Coronary artery (tissue), 2 donors: ENCODE measurements around the gene MAP3K5.

Experiments used
- DNase-seq: peaks from one replicate; pipeline ENCODE4 v3.0.0-alpha.2; 2017; ENCODE audit warnings: low spot score
- H3K27ac ChIP-seq, 2 donors: fragments of 200-600 bp; sonication (generic); one replicate each; pipeline ENCODE4 v1.5.1; 2016 to 2019
- H3K4me3 ChIP-seq: fragments of 200-600 bp; sonication (generic); 2 replicates; pipeline ENCODE4 v1.5.1; 2016; ENCODE audit warnings: mild to moderate bottlenecking, moderate library complexity
- CTCF ChIP-seq: fragments of 200-600 bp; sonication (generic); IDR thresholded peaks from one replicate; pipeline ENCODE4 v1.5.1; 2019; ENCODE audit warnings: antibody characterized with exemption

The MAP3K5 gene

GRCh38 chr6:136685540-136686108 lies 106.7 kb downstream of the MAP3K5 start:
- TF ChIP-seq CTCF = no peak
- peak overlapping the region; percentile 20 to 33 for H3K27ac ChIP-seq
- no peak for DNase-seq
- H3K4me3 ChIP-seq = no peak overlapping the region

- H3K27ac ChIP-seq = peak overlapping the region in 1 of 2 donors; percentile 33
- TF ChIP-seq CTCF = no peak
- H3K4me3 ChIP-seq = no peak overlapping the region
- no peak for DNase-seq
Observed at GRCh38 chr6:136684466-136684865, 107.8 kb downstream of the MAP3K5 start.

GRCh38 chr6:136683209-136683941 lies 108.9 kb downstream of the MAP3K5 start:
- no peak overlapping the region for H3K4me3 ChIP-seq
- no peak for TF ChIP-seq CTCF
- H3K27ac ChIP-seq = peak overlapping the region in 1 of 2 donors; percentile 35
- no peak for DNase-seq

GRCh38 chr6:136682292-136682691 lies 110.0 kb downstream of the MAP3K5 start:
- no peak for DNase-seq
- Histone ChIP-seq H3K4me3 (no peak overlapping the region), H3K27ac (peak overlapping the region; percentile 21 to 34)
- TF ChIP-seq CTCF = no peak

GRCh38 chr6:136677822-136678221 lies 114.5 kb downstream of the MAP3K5 start:
- DNase-seq = no peak
- TF ChIP-seq CTCF = no peak
- Histone ChIP-seq H3K27ac (no peak overlapping the region), H3K4me3 (no peak overlapping the region)

DNA sequence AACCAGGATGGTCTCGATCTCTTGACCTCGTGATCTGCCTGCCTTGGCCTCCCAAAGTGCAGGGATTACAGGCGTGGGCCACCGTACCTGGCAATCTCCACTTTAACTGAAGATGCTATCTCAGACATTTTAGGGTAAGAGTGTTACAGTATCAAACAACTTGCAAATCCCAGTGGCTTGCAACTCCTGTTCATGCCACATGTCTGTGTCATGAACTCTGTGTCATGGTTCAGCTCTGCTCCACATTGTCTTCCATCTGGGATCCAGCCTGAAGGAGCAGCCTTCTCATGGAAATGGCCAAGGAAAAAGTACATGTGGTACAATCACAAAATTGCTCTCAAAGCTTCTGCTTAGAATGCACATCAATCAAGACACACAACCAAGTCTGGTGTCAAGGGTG lies 114.9 kb downstream of the MAP3K5 start:
- DNase-seq = no peak
- Histone ChIP-seq H3K27ac (no peak overlapping the region), H3K4me3 (no peak overlapping the region)
- TF ChIP-seq CTCF = no peak

GRCh38 chr6:136676075-136676474 lies 116.2 kb downstream of the MAP3K5 start:
- no peak for DNase-seq
- Histone ChIP-seq H3K27ac (no peak overlapping the region), H3K4me3 (no peak overlapping the region)
- TF ChIP-seq CTCF = no peak
